Endothelial cell of umbilical vein (primary cell): Measurements from ENCODE around the gene SLC23A1. TPM values are rescaled to one million over a fixed set of nuclear protein-coding genes. Genes with fewer than 3 reads are reported as not detected.

Source experiments
- BruUV-seq: library from RNA; stranded (reverse); fragments of 400-500 nt; replicated peaks from 2 replicates; lab custom pipeline; 2021; lab: Mats Ljungman, UMichigan
- CTCF ChIA-PET: fragments of 300-600, 350-600 bp; sonication (Branson Sonifier 250); formaldehyde crosslinking; loops from one replicate; lab custom pipeline; 2021; ENCODE audit warnings: antibody characterized with exemption, inconsistent platforms; lab: Charles Lee
- POLR2A ChIA-PET: fragments of 300-600, 350-600 bp; sonication (Branson Sonifier 250); formaldehyde crosslinking; loops from one replicate; lab custom pipeline; 2021; ENCODE audit warnings: antibody characterized with exemption, inconsistent platforms; lab: Charles Lee
- DNase-seq: peaks from one replicate; pipeline ENCODE4 v3.0.0-alpha.2; 2011; ENCODE audit warnings: low read depth, low spot score
- FAIRE-seq: peaks from 2 replicates; lab custom pipeline; 2011; peaks lifted over from hg19 to GRCh38; lab: Jason Lieb, UNC
- H2AFZ ChIP-seq: 2 replicates; pipeline ENCODE4 v1.6.0; 2012; ENCODE audit warnings: low read depth, low read length, control low read depth, inconsistent platforms
- H3K27ac ChIP-seq: 2 replicates; pipeline ENCODE4 v1.5.1; 2011; ENCODE audit warnings: low read depth, mild to moderate bottlenecking, control low read depth, low read length, moderate library complexity; ENCODE audit not compliant: insufficient read depth
- H3K27me3 ChIP-seq, 2 experiments: 2 replicates each; pipeline versions ENCODE4 v1.6.0 to v1.6.1; 2011; ENCODE audit warnings: low read length in 2 of 2, mixed read lengths in 1 of 2; ENCODE audit not compliant: control insufficient read depth in 2 of 2, insufficient read depth in 2 of 2
- H3K36me3 ChIP-seq, 2 experiments: 2 replicates in 1 of 2; 3 replicates in 1 of 2; pipeline ENCODE4 v1.5.1; 2011; ENCODE audit warnings: low read length in 2 of 2, mild to moderate bottlenecking in 1 of 2, moderate library complexity in 1 of 2; ENCODE audit not compliant: control insufficient read depth in 2 of 2, insufficient read depth in 2 of 2; ENCODE audit errors: extremely low read depth in 1 of 2
- H3K4me1 ChIP-seq: 3 replicates; pipeline ENCODE4 v1.5.1; 2011; ENCODE audit warnings: mild to moderate bottlenecking, low read length; ENCODE audit not compliant: control insufficient read depth, insufficient read depth; ENCODE audit errors: extremely low read depth
- H3K4me2 ChIP-seq: 2 replicates; pipeline ENCODE4 v1.6.1; 2011; ENCODE audit warnings: low read length, control low read depth, mixed read lengths; ENCODE audit not compliant: insufficient read depth
- H3K4me3 ChIP-seq, 3 experiments: fragments of 200-600 bp in 1 of 3; sonication (generic), shearing (Covaris generic) in 1 of 3; replicated peaks in 1 of 3; 2 replicates each; pipeline ENCODE4 v1.5.1; 2011 to 2016; ENCODE audit warnings: control low read depth in 3 of 3, low read length in 3 of 3, mild to moderate bottlenecking in 2 of 3, inconsistent platforms in 1 of 3, low read depth in 1 of 3, moderate library complexity in 1 of 3; ENCODE audit not compliant: insufficient read depth in 1 of 3
- H3K79me2 ChIP-seq: 2 replicates; pipeline ENCODE4 v1.6.0; 2012; ENCODE audit warnings: low read length, inconsistent platforms; ENCODE audit not compliant: control insufficient read depth, insufficient read depth
- H3K9ac ChIP-seq: replicated peaks from 2 replicates; pipeline ENCODE3; 2011; ENCODE audit warnings: low read length, control low read depth; ENCODE audit not compliant: insufficient read depth; ENCODE audit errors: extremely low read depth
- H3K9me1 ChIP-seq: replicated peaks from 3 replicates; pipeline ENCODE4 v1.6.0; 2011; ENCODE audit warnings: mild to moderate bottlenecking, low read length; ENCODE audit not compliant: control insufficient read depth, insufficient read depth; ENCODE audit errors: extremely low read depth
- H3K9me3 ChIP-seq: replicated peaks from 2 replicates; pipeline ENCODE4 v1.5.1; 2012; ENCODE audit warnings: low read length, inconsistent platforms; ENCODE audit not compliant: control insufficient read depth, insufficient read depth
- H4K20me1 ChIP-seq: replicated peaks from 2 replicates; pipeline ENCODE3; 2011; ENCODE audit warnings: mild to moderate bottlenecking, low read length; ENCODE audit not compliant: control insufficient read depth, insufficient read depth; ENCODE audit errors: extremely low read depth
- EZH2 ChIP-seq: IDR thresholded peaks from 2 replicates; pipeline ENCODE4 v1.6.1; 2012; ENCODE audit warnings: borderline replicate concordance, low read depth, mild to moderate bottlenecking, moderate library complexity, low read length, inconsistent platforms; ENCODE audit not compliant: severe bottlenecking
- dilution Hi-C: fragments of 300-500 bp; cut with MboI; formaldehyde crosslinking; loops from one replicate; pipeline ENCODE4 v1.15.0; 2019; ENCODE audit warnings: low sequenced_read_pairs; ENCODE audit not compliant: extremely low pct_ligation_motif_present
- intact Hi-C: fragments of 100-400 bp; cut with micrococcal nuclease; formaldehyde crosslinking; loops from one replicate; pipeline ENCODE4 v1.10.0; 2022
- polyA plus RNA-seq, 4 experiments: library from polyadenylated mRNA; depleted of rRNA in 3 of 4; stranded (reverse) in 3 of 4; unstranded in 1 of 4; fragments of >200 nt; gene quantifications; 2 replicates each; pipeline versions ENCODE4 v1.2.1 to v1.2.3, GENCODE V29; 2011 to 2012; ENCODE audit warnings: missing spikeins in 1 of 4
- total RNA-seq: library from RNA; stranded (reverse); gene quantifications from 2 replicates; pipeline ENCODE4 v1.2.3, GENCODE V29; 2021
- TF ChIP-seq, protein P1 (sequence below), 2 donors: IDR thresholded peaks; 1 replicate in 1 of 2; 2 replicates in 1 of 2; pipeline ENCODE4 v1.5.1; 2011; ENCODE audit warnings: low read length in 2 of 2, mild to moderate bottlenecking in 2 of 2, moderate library complexity in 2 of 2, control low read depth in 1 of 2, inconsistent platforms in 1 of 2, low read depth in 1 of 2; ENCODE audit not compliant: insufficient read depth in 1 of 2; ENCODE audit errors: extremely low read depth in 1 of 2

Gene SLC23A1
- total and polyA plus RNA-seq, 2 donors (not counting 3 experiments of a cell fraction or from before 2014, with no cell fraction given), result not detected

DNA sequence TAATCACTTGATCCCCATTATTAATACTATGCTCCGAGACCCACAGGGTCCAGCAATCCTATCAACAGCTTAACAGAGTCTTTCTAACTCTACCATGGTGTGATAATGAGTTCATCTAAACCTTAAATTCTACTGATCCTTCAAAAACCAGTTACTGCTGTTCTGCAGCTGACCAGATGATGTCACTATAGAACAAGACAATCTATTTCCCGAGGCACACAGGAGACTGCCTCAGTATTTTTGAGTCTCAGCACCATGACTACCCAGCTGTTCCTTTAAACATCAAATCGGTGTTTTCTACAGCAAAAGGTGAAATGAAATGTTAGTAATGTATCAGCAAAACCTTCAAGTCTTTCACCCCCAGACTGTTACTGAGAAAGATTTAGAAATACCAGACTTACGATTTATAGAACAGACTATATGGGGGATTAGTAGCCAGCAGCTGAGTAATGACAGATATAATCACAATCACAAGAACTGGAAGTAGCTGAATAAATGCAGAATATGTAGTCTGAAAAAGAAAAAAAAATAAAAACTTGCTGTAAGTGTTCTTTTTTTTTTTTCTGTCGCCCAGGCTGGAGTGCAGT, 39.3 kb upstream of the SLC23A1 start:
- DNase-seq, result peak; percentile 79
- no peaks in the 10 kb centered on the region for H3K9me3 ChIP-seq
- POLR2A ChIA-PET, result interaction anchor here (0.6 to 1.3 kb wide), 4 partner anchors 40 to 181 kb away, joined by 3 to 6 read pairs (median 4); partner anchors contain the start of gene ECSCR
- no peak overlapping the region for H2AFZ ChIP-seq
- TF ChIP-seq EZH2, result no peak
- TF ChIP-seq, protein P1, sequence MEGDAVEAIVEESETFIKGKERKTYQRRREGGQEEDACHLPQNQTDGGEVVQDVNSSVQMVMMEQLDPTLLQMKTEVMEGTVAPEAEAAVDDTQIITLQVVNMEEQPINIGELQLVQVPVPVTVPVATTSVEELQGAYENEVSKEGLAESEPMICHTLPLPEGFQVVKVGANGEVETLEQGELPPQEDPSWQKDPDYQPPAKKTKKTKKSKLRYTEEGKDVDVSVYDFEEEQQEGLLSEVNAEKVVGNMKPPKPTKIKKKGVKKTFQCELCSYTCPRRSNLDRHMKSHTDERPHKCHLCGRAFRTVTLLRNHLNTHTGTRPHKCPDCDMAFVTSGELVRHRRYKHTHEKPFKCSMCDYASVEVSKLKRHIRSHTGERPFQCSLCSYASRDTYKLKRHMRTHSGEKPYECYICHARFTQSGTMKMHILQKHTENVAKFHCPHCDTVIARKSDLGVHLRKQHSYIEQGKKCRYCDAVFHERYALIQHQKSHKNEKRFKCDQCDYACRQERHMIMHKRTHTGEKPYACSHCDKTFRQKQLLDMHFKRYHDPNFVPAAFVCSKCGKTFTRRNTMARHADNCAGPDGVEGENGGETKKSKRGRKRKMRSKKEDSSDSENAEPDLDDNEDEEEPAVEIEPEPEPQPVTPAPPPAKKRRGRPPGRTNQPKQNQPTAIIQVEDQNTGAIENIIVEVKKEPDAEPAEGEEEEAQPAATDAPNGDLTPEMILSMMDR (IDR thresholded peaks at IDR 0.05; ENCODE audit: extremely low read depth in 1 of 2, insufficient read depth in 1 of 2, low read depth in 1 of 2, low read length in 2 of 2), result peak; percentile 63 to 81
- H4K20me1 ChIP-seq, result no peaks in the 10 kb centered on the region
- no peak overlapping the region for H3K4me3 ChIP-seq
- H3K9me1 ChIP-seq, result no peaks in the 10 kb centered on the region
- dilution Hi-C loops (no loop called here), intact Hi-C loops (loop anchor here (1.0 to 5.0 kb wide), 6 partner anchors 37 to 345 kb away; partner anchors contain the start of gene UBE2D2)
- peaks cover 25% of the 10 kb centered on the region for H3K4me1 ChIP-seq
- H3K36me3 ChIP-seq, result peaks cover 11 to 24% of the 10 kb centered on the region in 2 experiments
- FAIRE-seq, result peak; percentile 97
- no peaks in the 10 kb centered on the region for H3K79me2 ChIP-seq
- no peak overlapping the region for H3K27ac ChIP-seq
- no TSS peak for BruUV-seq
- no peak overlapping the region for H3K4me2 ChIP-seq
- no peak overlapping the region for H3K9ac ChIP-seq
- CTCF ChIA-PET, result interaction anchor here (0.6 to 9.0 kb wide), 45 partner anchors 8 to 856 kb away, joined by 3 to 191 read pairs (median 4); partner anchors contain the start of genes DNAJC18, ECSCR, STING1 and UBE2D2
- no peaks in the 10 kb centered on the region for H3K27me3 ChIP-seq
